A549 (cell line): Measurements from ENCODE around the gene PLEKHG7.

ENCODE experiments used
- MAZ ChIP-seq: fragments of 150-350 bp; IDR thresholded peaks from 2 replicates; pipeline ENCODE4 v1.6.1; 2014; ENCODE audit warnings: antibody characterized with exemption, low read depth, low read length, borderline replicate concordance
- TF ChIP-seq, protein P1 (sequence below): fragments of >200 bp; sonication (Bioruptor Twin); formaldehyde crosslinking; IDR thresholded peaks from 3 replicates; pipeline ENCODE4 v1.5.1; 2016

GRCh38 chr12:92778525-92778924, 75.7 kb downstream of the PLEKHG7 start:
- no peak for TF ChIP-seq MAZ
- TF ChIP-seq, protein P1, sequence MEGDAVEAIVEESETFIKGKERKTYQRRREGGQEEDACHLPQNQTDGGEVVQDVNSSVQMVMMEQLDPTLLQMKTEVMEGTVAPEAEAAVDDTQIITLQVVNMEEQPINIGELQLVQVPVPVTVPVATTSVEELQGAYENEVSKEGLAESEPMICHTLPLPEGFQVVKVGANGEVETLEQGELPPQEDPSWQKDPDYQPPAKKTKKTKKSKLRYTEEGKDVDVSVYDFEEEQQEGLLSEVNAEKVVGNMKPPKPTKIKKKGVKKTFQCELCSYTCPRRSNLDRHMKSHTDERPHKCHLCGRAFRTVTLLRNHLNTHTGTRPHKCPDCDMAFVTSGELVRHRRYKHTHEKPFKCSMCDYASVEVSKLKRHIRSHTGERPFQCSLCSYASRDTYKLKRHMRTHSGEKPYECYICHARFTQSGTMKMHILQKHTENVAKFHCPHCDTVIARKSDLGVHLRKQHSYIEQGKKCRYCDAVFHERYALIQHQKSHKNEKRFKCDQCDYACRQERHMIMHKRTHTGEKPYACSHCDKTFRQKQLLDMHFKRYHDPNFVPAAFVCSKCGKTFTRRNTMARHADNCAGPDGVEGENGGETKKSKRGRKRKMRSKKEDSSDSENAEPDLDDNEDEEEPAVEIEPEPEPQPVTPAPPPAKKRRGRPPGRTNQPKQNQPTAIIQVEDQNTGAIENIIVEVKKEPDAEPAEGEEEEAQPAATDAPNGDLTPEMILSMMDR: no peak
